Fibroblast of villous mesenchyme (primary cell): ENCODE results near the gene SNCG. TPM values are rescaled to one million over a fixed set of nuclear protein-coding genes. Genes with fewer than 3 reads are reported as not detected.
"Not testable (repeated sequence)": the region's sequence is repeated elsewhere in the genome, so short reads cannot be mapped to it uniquely, and the experiment has no call there.

Experiments
- DNase-seq: peaks from one replicate; pipeline ENCODE4 v3.0.0-alpha.2; 2010; ENCODE audit warnings: low read depth
- H3K4me3 ChIP-seq: 2 replicates; pipeline ENCODE4 v1.5.1; 2011; ENCODE audit warnings: low read depth, mild to moderate bottlenecking, low read length
- total RNA-seq: library from RNA; depleted of rRNA; stranded (reverse); fragments of >200 nt; gene quantifications from 2 replicates; pipeline ENCODE4 v1.2.3, GENCODE V29; 2012
- TF ChIP-seq, protein P1 (sequence below): IDR thresholded peaks from 2 replicates; pipeline ENCODE4 v1.5.1; 2012; ENCODE audit warnings: low read depth, mild to moderate bottlenecking, low read length; ENCODE audit not compliant: insufficient read depth

SNCG gene
- total RNA-seq, 1 donor: 3.5 TPM

DNA sequence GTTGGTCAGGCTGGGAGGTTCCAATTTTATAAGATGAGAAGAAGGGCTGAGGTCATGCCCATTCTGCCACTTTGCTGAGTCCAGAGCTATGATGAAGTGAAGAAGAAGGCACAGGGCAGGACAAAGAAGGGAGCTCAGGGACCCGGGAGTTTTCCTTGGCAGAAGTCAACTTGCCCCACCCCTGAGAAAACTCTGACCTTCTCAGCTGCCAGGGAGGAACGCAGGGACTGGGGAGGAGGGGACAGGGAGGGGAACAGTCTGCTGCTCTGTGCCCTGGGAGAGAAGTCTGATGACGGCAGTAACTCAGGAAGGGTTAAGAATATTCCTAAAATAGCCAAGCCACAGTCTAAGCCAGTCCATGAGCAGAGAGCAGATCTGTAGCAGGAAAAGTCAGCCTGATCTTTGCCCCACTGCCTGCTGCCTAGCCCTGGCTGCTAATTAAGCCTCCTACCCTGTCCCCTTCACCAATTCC, 21.6 kb downstream of the SNCG start:
- TF ChIP-seq, protein P1, sequence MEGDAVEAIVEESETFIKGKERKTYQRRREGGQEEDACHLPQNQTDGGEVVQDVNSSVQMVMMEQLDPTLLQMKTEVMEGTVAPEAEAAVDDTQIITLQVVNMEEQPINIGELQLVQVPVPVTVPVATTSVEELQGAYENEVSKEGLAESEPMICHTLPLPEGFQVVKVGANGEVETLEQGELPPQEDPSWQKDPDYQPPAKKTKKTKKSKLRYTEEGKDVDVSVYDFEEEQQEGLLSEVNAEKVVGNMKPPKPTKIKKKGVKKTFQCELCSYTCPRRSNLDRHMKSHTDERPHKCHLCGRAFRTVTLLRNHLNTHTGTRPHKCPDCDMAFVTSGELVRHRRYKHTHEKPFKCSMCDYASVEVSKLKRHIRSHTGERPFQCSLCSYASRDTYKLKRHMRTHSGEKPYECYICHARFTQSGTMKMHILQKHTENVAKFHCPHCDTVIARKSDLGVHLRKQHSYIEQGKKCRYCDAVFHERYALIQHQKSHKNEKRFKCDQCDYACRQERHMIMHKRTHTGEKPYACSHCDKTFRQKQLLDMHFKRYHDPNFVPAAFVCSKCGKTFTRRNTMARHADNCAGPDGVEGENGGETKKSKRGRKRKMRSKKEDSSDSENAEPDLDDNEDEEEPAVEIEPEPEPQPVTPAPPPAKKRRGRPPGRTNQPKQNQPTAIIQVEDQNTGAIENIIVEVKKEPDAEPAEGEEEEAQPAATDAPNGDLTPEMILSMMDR: no peak
- no peak for DNase-seq
- no peak overlapping the region for H3K4me3 ChIP-seq

DNA sequence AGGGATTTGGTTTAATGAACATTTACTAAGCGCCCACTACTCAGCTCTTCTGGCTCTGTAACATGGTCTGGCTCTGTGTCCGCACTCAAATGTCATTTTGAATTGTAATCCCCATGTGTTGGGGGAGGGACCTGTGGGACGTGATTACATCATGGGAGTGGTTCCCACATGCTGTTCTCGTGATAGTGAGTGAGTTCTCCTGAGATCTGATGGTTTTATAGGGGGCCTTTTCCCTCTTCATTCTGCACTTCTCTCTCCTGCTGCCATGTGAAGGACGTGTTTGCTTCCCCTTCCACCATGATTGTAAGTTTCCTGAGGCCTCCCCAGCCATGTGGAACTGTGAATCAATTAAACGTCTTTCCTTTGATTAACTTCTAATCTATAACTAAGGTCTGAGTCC, 22.6 kb downstream of the SNCG start:
- H3K4me3 ChIP-seq, DNase-seq: not testable (repeated sequence)

- H3K4me3 ChIP-seq: no peak overlapping the region
- no peak for DNase-seq
- TF ChIP-seq, protein P1: no peak
These were observed 23.3 kb downstream of the SNCG start for GRCh38 chr10:86981716-86982115.

GRCh38 chr10:86984498-86984897, 26.1 kb downstream of the SNCG start:
- DNase-seq, H3K4me3 ChIP-seq: not testable (repeated sequence)

DNA sequence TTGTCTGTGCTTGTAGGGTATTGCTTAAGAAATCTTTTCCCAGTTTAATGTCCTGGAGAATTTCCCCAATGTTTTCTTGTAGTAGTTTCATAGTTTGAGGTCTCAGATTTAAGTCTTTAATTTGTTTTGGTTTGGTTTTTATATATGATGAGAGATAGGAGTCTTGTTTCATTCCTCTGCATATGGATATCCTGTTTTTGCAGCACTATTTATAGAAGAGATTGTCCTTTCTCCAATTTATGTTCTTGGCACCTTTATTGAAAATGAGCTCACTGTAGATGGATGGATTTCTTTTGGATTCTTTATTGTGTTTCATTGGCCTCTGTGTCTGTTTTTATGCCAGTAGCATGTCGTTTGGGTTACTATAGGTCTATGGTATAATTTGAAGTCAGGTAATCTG, 30.1 kb downstream of the SNCG start:
- H3K4me3 ChIP-seq: no peak overlapping the region
- DNase-seq: no peak
- TF ChIP-seq, protein P1: no peak

- not testable (repeated sequence) for DNase-seq, H3K4me3 ChIP-seq
These were observed 33.0 kb downstream of the SNCG start for GRCh38 chr10:86991362-86991761.

- TF ChIP-seq, protein P1: no peak
- no peak for DNase-seq
- no peak overlapping the region for H3K4me3 ChIP-seq
These were observed 34.1 kb downstream of the SNCG start for GRCh38 chr10:86992456-86992855.

- TF ChIP-seq, protein P1: no peak
- DNase-seq: peak; percentile 57
- no peak overlapping the region for H3K4me3 ChIP-seq
These were observed 34.5 kb downstream of the SNCG start for GRCh38 chr10:86992929-86993328.

GRCh38 chr10:86999802-87000403, 41.5 kb downstream of the SNCG start:
- not testable (repeated sequence) for H3K4me3 ChIP-seq, DNase-seq
